ENCODE results near the gene PYY. TPM values are rescaled to one million over a fixed set of nuclear protein-coding genes. Genes with fewer than 3 reads are reported as not detected.

The PYY gene
- total and polyA plus RNA-seq, 12 donors = 0.06 TPM; not detected in 11

GRCh38 chr17:43905985-43906852 lies 47.5 kb downstream of the PYY start:
- no peaks in the 10 kb centered on the region for H3K9me3 ChIP-seq
- DNase-seq = peak; percentile 69 to 83
- 4 to 6% methylated on average over 37 of the region's 37 CpGs for whole genome bisulfite sequencing, 2 donors
- TF ChIP-seq CTCF (IDR thresholded peaks at IDR 0.05) = no peak
- H3K4me3 ChIP-seq = peak overlapping the region; percentile 61 to 95 (median 83)
- ATAC-seq = peak; percentile 69 to 87 (median 82)
- peaks cover 0 to 52% (median 0%) of the 10 kb centered on the region in 7 donors for H3K27me3 ChIP-seq
- peak overlapping the region in 7 of 10 donors; percentile 38 to 89 (median 85) for H3K27ac ChIP-seq
- intact Hi-C loops (cut with DNase I) = no loop called here
- H3K4me1 ChIP-seq = peaks cover 3 to 34% (median 27%) of the 10 kb centered on the region in 9 donors
- peaks cover 0 to 9% (median 0%) of the 10 kb centered on the region in 9 donors for H3K36me3 ChIP-seq

- H3K36me3 ChIP-seq = peaks cover 0 to 9% (median 0%) of the 10 kb centered on the region in 9 donors
- no peaks in the 10 kb centered on the region for H3K9me3 ChIP-seq
- DNase-seq = no peak
- no peak overlapping the region for H3K27ac ChIP-seq
- 50 to 59% methylated on average over 3 of the region's 3 CpGs for WGBS, 2 donors
- no peak for ATAC-seq
- peaks cover 3 to 41% (median 33%) of the 10 kb centered on the region in 9 donors for H3K4me1 ChIP-seq
- peak overlapping the region in 6 of 10 donors; percentile 75 to 95 (median 86) for H3K4me3 ChIP-seq
- H3K27me3 ChIP-seq = peaks cover 0 to 52% (median 0%) of the 10 kb centered on the region in 7 donors
- no peak for TF ChIP-seq CTCF (IDR thresholded peaks at IDR 0.05)
- intact Hi-C loops (cut with DNase I) = no loop called here
Observed at GRCh38 chr17:43905400-43905984, 48.2 kb downstream of the PYY start.

Other genes starting within 250 kb of the PYY start
- under 1 TPM in 1 of 10 donors, not detected in 9; 0.14 TPM for gene SOST, start 195.1 kb downstream of the PYY start, total RNA-seq
- gene SOST, start 195.1 kb downstream of the PYY start, polyA plus RNA-seq = under 1 TPM in 1 of 2 donors, not detected in 1; 0.03 TPM
- 100 to 1,000 TPM; 222 to 359 (median 297) TPM for gene DUSP3, start 175.0 kb downstream of the PYY start, total RNA-seq
- gene DUSP3, start 175.0 kb downstream of the PYY start, polyA plus RNA-seq = 100 to 1,000 TPM; 119 to 371 TPM
- gene CFAP97D1, start 173.5 kb downstream of the PYY start, total RNA-seq = under 1 TPM in 3 of 10 donors, not detected in 7; 0.07 to 0.09 (median 0.09) TPM
- not detected for gene CFAP97D1, start 173.5 kb downstream of the PYY start, polyA plus RNA-seq
- gene MPP3, start 120.8 kb downstream of the PYY start, total RNA-seq = 10 to 100 TPM; 16.6 to 84.2 (median 26.6) TPM
- gene MPP3, start 120.8 kb downstream of the PYY start, polyA plus RNA-seq = 10 to 100 TPM; 41.0 to 90.1 TPM
- 10 to 100 TPM in 7 of 10 donors, 1 to 10 TPM in 3; 3.8 to 70.9 (median 12.7) TPM for gene CD300LG, start 106.8 kb downstream of the PYY start, total RNA-seq
- gene CD300LG, start 106.8 kb downstream of the PYY start, polyA plus RNA-seq = 10 to 100 TPM; 30.0 to 34.3 TPM
- 10 to 100 TPM in 8 of 10 donors, 1 to 10 TPM in 2; 9.1 to 20.7 (median 14.1) TPM for gene MPP2, start 46.4 kb downstream of the PYY start, total RNA-seq
- 1 to 10 TPM; 5.0 to 5.4 TPM for gene MPP2, start 46.4 kb downstream of the PYY start, polyA plus RNA-seq
- not detected for gene PPY, start 11.5 kb downstream of the PYY start, total RNA-seq
- gene PPY, start 11.5 kb downstream of the PYY start, polyA plus RNA-seq = not detected
- under 1 TPM; 0.30 to 0.86 (median 0.53) TPM for gene NAGS, start 50.7 kb upstream of the PYY start, total RNA-seq
- gene NAGS, start 50.7 kb upstream of the PYY start, polyA plus RNA-seq = under 1 TPM; 0.37 to 0.86 TPM
- gene TMEM101, start 61.0 kb upstream of the PYY start, total RNA-seq = 10 to 100 TPM; 15.6 to 22.1 (median 17.9) TPM
- 10 to 100 TPM; 15.7 to 26.4 TPM for gene TMEM101, start 61.0 kb upstream of the PYY start, polyA plus RNA-seq
- 10 to 100 TPM; 37.9 to 60.7 (median 43.8) TPM for gene LSM12, start 112.7 kb upstream of the PYY start, total RNA-seq
- gene LSM12, start 112.7 kb upstream of the PYY start, polyA plus RNA-seq = 10 to 100 TPM; 25.2 to 41.7 TPM
- gene G6PC3, start 116.8 kb upstream of the PYY start, total RNA-seq = 10 to 100 TPM; 28.9 to 47.3 (median 32.9) TPM
- 100 to 1,000 TPM in 1 of 2 donors, 10 to 100 TPM in 1; 78.0 to 114 TPM for gene G6PC3, start 116.8 kb upstream of the PYY start, polyA plus RNA-seq
- gene HDAC5, start 169.7 kb upstream of the PYY start, total RNA-seq = 10 to 100 TPM; 55.2 to 85.4 (median 68.3) TPM
- 10 to 100 TPM; 56.3 to 63.7 TPM for gene HDAC5, start 169.7 kb upstream of the PYY start, polyA plus RNA-seq
- gene HROB, start 188.0 kb upstream of the PYY start, total RNA-seq = 1 to 10 TPM in 4 of 10 donors, under 1 TPM in 6; 0.49 to 1.9 (median 0.74) TPM
- under 1 TPM; 0.28 to 0.37 TPM for gene HROB, start 188.0 kb upstream of the PYY start, polyA plus RNA-seq
- gene ASB16, start 216.8 kb upstream of the PYY start, total RNA-seq = 10 to 100 TPM; 12.4 to 16.4 (median 13.6) TPM
- gene ASB16, start 216.8 kb upstream of the PYY start, polyA plus RNA-seq = 1 to 10 TPM in 1 of 2 donors, under 1 TPM in 1; 0.64 to 6.5 TPM
- 10 to 100 TPM; 16.3 to 28.3 (median 19.6) TPM for gene TMUB2, start 233.0 kb upstream of the PYY start, total RNA-seq
- gene TMUB2, start 233.0 kb upstream of the PYY start, polyA plus RNA-seq = 10 to 100 TPM; 27.8 to 37.2 TPM
- 10 to 100 TPM; 23.7 to 40.6 (median 32.4) TPM for gene ATXN7L3, start 245.9 kb upstream of the PYY start, total RNA-seq
- 10 to 100 TPM; 29.0 to 29.8 TPM for gene ATXN7L3, start 245.9 kb upstream of the PYY start, polyA plus RNA-seq

All from heart right ventricle (tissue), 16 donors.